GM12878 (cell line): Measurements from ENCODE around the gene INVS.

Source experiments
- BCLAF1 ChIP-seq: fragments of 450-650 bp; IDR thresholded peaks from 2 replicates; pipeline ENCODE4 v1.6.1; 2017; ENCODE audit warnings: antibody characterized with exemption, mild to moderate bottlenecking, moderate library complexity
- CTCF ChIP-seq, 3 experiments: IDR thresholded peaks in 2 of 3; conservative IDR thresholded peaks in 1 of 3; 2 replicates each; pipeline ENCODE4 v1.5.1; 2011; ENCODE audit warnings: low read depth in 3 of 3, low read length in 3 of 3, mild to moderate bottlenecking in 3 of 3, control low read depth in 2 of 3, moderate library complexity in 2 of 3, inconsistent platforms in 1 of 3, mixed read lengths in 1 of 3; ENCODE audit not compliant: control insufficient read depth in 2 of 3, insufficient read depth in 1 of 3; ENCODE audit errors: extremely low read depth in 1 of 3
- E2F8 ChIP-seq: fragments of 450-650 bp; IDR thresholded peaks from 2 replicates; pipeline ENCODE4 v1.6.1; 2018; ENCODE audit warnings: mild to moderate bottlenecking, low read depth, moderate library complexity; ENCODE audit not compliant: partially characterized antibody
- EP300 ChIP-seq, 2 experiments: fragments of 150-350 bp in 1 of 2; IDR thresholded peaks; 2 replicates each; pipeline ENCODE4 v1.6.1; 2011 to 2012; ENCODE audit warnings: low read depth in 2 of 2, low read length in 2 of 2, borderline replicate concordance in 1 of 2, improper control_type of control experiment in 1 of 2, inconsistent platforms in 1 of 2; ENCODE audit not compliant: control insufficient read depth in 1 of 2
- FOXM1 ChIP-seq: IDR thresholded peaks from 2 replicates; pipeline ENCODE4 v1.6.1; 2012; ENCODE audit warnings: low read depth, mild to moderate bottlenecking, inconsistent platforms, low read length, moderate library complexity
- POLR2A ChIP-seq: IDR thresholded peaks from 2 replicates; pipeline ENCODE4 v1.6.1; 2011; ENCODE audit warnings: low read depth, mild to moderate bottlenecking, low read length
- POLR2AphosphoS2 ChIP-seq: IDR thresholded peaks from 2 replicates; pipeline ENCODE4 v1.6.1; 2011; ENCODE audit warnings: low read depth, mild to moderate bottlenecking, low read length, improper control_type of control experiment, moderate library complexity
- SIN3A ChIP-seq: IDR thresholded peaks from 2 replicates; pipeline ENCODE4 v1.6.1; 2012; ENCODE audit warnings: low read depth, low read length, improper control_type of control experiment

- no peak for TF ChIP-seq SIN3A
- TF ChIP-seq EP300 (IDR thresholded peaks at IDR 0.05; ENCODE audit: borderline replicate concordance in 1 of 2, control insufficient read depth in 1 of 2, low read depth in 2 of 2, low read length in 2 of 2) = no peak
- no peak for TF ChIP-seq POLR2AphosphoS2
- TF ChIP-seq E2F8 = no peak
- no peak for TF ChIP-seq CTCF (IDR thresholded peaks at IDR 0.05 in 2 of 3, conservative IDR thresholded peaks at IDR 0.05 in 1 of 3; ENCODE audit: control insufficient read depth in 2 of 3, extremely low read depth in 1 of 3, insufficient read depth in 1 of 3, low read depth in 3 of 3, low read length in 3 of 3)
- no peak for TF ChIP-seq POLR2A
- no peak for TF ChIP-seq BCLAF1
- no peak for TF ChIP-seq FOXM1
These were observed 210.0 kb downstream of the INVS start for GRCh38 chr9:100308965-100309564.
